NCI-H2227 (cell line): ENCODE results near the gene SGCB.
"Not testable (repeated sequence)": the region's sequence is repeated elsewhere in the genome, so short reads cannot be mapped to it uniquely, and the experiment has no call there.

Experiments
- DNase-seq: peaks from one replicate; lab custom pipeline; 2025; ENCODE audit not compliant: unreplicated experiment; lab: John Stamatoyannopoulos, UW

The SGCB gene, protein sequence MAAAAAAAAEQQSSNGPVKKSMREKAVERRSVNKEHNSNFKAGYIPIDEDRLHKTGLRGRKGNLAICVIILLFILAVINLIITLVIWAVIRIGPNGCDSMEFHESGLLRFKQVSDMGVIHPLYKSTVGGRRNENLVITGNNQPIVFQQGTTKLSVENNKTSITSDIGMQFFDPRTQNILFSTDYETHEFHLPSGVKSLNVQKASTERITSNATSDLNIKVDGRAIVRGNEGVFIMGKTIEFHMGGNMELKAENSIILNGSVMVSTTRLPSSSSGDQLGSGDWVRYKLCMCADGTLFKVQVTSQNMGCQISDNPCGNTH

DNA sequence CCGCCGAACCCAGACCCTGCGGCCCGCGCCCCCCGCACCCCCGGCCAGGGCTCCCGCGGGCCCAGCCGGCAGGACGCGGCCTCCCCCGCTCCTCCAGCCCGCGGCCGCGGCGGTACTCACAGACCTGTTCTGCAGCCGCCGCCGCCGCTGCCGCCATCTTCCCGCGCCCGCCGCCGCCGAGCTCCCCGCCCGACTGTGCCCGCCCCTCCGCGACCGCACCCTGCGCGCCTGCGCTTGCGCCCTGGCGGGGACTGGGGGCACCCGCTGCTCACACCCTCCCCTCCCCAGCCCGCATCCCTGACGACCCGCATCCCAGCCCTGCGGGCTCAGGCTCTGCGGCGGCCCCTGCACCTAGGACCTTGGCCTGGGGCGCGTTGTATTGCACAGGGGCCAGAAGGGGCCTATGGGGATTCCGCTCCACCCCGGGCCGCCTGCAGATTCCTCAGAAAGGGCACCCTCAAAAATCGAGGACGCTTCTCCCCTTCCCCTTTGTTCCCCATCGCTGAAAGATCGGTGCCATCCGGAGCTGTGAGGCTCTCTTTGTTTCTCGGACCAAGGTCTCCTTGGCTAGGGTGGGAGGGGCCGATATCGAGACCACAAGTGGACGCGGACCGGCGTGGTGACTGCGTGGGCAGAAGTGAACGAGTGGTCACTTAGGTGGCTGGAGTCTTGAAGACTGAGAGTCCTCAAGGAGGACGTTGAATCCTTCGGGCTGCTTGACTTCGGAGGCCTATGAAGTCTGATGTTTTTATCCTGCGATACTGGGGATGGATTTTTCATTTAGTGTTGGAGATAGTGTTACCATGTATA lies at the start of gene SGCB:
TSS of gene SGCB (minus strand) at position 197 of the 810 bp plus-strand sequence. CDS start at position 157, 40 bp downstream.
- DNase-seq = peak; percentile 83

DNA sequence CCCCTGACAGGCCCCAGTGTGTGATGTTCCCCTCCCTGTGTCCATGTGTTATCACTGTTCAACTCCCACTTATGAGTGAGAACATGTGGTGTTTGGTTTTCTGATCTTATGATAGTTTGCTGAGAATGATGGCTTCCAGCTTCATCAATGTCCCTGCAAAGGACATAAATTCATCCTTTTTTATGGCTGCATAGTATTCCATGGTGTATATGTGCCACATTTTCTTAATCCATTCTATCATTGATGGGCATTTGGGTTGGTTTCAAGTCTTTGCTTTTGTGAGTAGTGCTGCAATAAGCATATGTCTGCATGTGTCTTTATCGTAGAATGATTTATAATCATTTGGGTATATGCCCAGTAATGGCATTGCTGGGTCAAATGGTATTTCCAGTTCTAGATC lies 48.3 kb upstream of the SGCB start:
- not testable (repeated sequence) for DNase-seq

GRCh38 chr4:52081216-52081615 lies 43.1 kb upstream of the SGCB start:
- no peak for DNase-seq

- no peak for DNase-seq
These were observed 41.6 kb upstream of the SGCB start for GRCh38 chr4:52079659-52080058.

DNA sequence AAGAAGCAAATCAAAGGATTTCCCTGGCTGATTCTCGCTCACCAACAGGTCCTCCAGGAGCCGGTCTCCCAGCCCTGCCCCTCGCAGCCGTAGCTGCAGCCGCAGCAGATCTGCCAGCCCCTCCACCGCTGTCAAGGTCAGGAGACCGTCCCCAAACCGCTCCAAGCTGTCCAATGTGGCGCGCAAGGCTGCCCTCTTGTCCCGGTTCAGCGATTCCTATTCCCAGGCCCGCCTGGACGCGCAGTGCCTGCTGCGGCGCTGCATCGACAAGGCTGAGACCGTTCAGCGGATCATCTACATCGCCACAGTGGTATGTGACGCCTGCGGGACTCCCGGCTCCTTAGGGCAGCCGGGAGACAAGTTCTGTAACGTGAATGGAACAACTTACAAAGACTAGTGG lies 38.6 kb upstream of the SGCB start:
- DNase-seq = no peak

- peak; percentile 5 for DNase-seq
These were observed 33.9 kb upstream of the SGCB start for GRCh38 chr4:52071791-52072546.

- no peak for DNase-seq
These were observed 31.5 kb upstream of the SGCB start for GRCh38 chr4:52069571-52069970.

DNA sequence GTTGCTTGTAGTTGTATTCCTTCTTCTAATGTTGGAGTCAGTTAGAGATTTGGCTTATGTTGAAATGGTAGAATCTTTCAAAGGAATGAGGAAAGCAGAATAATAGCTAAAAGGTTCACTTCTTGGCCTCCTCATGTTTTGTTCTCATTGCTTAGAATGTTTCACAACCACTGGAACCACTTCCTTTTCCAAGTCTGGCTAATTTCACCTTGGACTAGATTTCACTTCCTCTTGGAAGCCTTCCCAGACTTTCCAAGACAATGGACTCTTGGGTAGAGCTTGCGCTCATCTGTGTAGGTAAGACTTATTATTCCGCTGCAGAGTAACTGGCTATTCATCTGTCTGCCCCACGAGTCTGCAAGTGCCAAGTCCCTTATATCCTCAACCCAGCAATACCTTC lies 21.3 kb upstream of the SGCB start:
- DNase-seq = no peak

- no peak for DNase-seq
These were observed 20.2 kb upstream of the SGCB start for GRCh38 chr4:52058275-52058674.

- DNase-seq = no peak
These were observed 19.1 kb upstream of the SGCB start for GRCh38 chr4:52057196-52057595.

GRCh38 chr4:52054254-52054653 lies 16.2 kb upstream of the SGCB start:
- DNase-seq = no peak

GRCh38 chr4:52052475-52052780 lies 14.3 kb upstream of the SGCB start:
- DNase-seq = no peak

- DNase-seq = peak; percentile 82
These were observed 13.7 kb upstream of the SGCB start for GRCh38 chr4:52051615-52052474.

- DNase-seq = peak; percentile 23
These were observed 13.1 kb upstream of the SGCB start, which contains the start of gene SPATA18 for GRCh38 chr4:52051213-52051614. Gene SPATA18, plus strand, starts transcription at chr4:52051304. Its CDS starts 401 bp downstream, at chr4:52051705.

DNA sequence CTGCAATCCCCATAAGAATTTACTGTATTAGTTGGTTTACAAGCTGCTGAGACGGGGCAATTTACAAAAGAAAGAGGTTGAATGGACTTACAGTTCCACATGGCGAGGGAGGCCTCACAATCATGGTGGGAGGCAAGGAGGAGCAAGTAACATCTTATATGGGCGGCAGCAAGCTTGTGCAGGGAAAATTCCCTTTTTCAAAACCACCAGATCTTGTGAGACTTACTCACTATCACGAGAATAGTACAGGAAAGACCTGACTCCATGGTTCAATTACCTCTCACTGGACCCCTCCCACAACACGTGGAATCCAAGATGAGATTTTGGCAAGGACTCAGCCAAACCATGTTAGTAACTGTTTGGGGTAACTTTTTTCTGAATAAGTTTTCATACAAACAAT lies 11.2 kb upstream of the SGCB start:
- DNase-seq = no peak

GRCh38 chr4:52045028-52045427 lies 6.9 kb upstream of the SGCB start:
- DNase-seq = no peak

DNA sequence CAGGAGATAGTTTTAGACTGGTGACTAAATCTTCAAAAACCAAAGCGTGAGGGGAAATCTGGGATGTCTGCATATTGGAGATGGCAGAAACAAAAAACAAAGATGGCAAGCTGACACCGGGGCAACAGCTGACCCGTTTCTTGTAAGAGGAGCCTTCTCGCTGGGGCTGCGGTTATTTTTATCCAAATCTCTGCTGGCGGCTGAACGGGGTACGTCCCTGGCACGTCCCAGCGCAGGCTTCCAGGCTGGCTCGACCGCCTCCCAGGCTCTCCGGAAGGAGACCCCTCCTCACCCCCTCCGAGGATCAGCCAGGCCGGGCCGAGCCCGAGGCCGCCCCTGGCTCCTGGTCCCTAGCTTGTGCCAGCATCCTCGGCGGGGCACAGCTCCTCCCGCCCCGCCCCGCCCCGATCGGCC lies 403 bp downstream of the SGCB start:
- peak; percentile 52 for DNase-seq

- DNase-seq = no peak
These were observed 1.1 kb downstream of the SGCB start for GRCh38 chr4:52036886-52037530.

GRCh38 chr4:52035190-52035589 lies 2.9 kb downstream of the SGCB start:
- no peak for DNase-seq

DNA sequence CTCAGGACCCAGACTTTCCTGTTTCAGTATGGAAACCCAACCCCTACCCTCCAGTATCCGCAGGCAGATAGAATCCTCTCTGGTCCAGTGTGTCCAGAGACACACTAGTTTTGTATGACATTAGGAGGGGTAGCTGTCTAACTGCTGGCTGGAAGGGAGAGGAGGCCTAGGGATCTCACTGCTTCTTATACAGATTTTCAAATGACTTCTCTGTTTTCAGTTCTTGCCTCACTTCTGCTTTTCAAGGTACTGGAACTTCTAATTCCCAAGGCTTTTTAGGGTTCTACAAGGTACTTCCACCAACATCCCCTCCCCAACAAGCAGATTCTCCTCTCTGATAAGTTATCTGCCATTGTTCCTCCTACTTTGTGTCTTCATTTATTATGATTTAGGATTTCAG lies 6.1 kb downstream of the SGCB start:
- DNase-seq = no peak
